Ovary (tissue), 3 donors: ENCODE data around the gene MYO9B.

ENCODE experiments used
- CTCF ChIP-seq, 3 donors: fragments of 450-650 bp in 2 of 3; fragments of 200-600 bp in 1 of 3; IDR thresholded peaks; one replicate each; pipeline versions ENCODE4 v1.5.1 to v1.8.0; 2016 to 2022; ENCODE audit warnings: antibody characterized with exemption in 3 of 3, mild to moderate bottlenecking in 1 of 3
- EP300 ChIP-seq: sonication (generic); formaldehyde crosslinking; IDR thresholded peaks from one replicate; pipeline ENCODE4 v1.6.1; 2017; ENCODE audit warnings: antibody characterized with exemption
- POLR2A ChIP-seq: fragments of 450-650 bp; IDR thresholded peaks from one replicate; pipeline ENCODE4 v1.6.1; 2017; ENCODE audit warnings: antibody characterized with exemption, mild to moderate bottlenecking, moderate library complexity
- donor health status: DM: no; HTN: no; CAD: no.

DNA sequence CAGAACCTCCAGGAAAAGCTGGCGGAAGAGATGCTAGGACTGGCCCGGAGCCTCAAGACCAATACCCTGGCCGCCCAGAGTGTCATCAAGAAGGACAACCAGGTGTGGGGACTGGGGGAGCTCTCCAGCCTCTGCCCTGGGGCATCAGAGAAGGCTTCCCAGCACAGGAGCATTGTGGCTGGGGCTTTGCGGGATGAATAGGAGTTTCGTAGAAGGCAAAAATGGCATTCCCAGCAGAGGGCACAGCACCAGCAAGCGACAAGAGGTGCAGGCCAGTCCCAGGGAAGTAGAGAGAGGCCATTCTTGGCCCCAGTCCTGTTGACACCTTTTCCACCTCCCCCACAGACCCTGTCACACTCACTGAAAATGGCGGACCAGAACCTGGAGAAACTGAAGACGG lies 143.7 kb downstream of the MYO9B start:
- TF ChIP-seq CTCF (IDR thresholded peaks at IDR 0.05) (no peak), EP300 (no peak), POLR2A (no peak)
